HG02884 (cell line): ENCODE results near the gene PMP22.

Experiments used
- ATAC-seq: cut with Tn5 transposase; IDR thresholded peaks from one replicate; pipeline ENCODE4 v1.9.1; 2021; ENCODE audit warnings: mild to moderate bottlenecking, moderate library complexity; ENCODE audit not compliant: unreplicated experiment

Gene PMP22

GRCh38 chr17:15265131-15265530, at the start of gene PMP22:
Gene PMP22, minus strand, starts transcription at chr17:15265326. Its CDS starts 4,599 bp downstream, at chr17:15260727.
- no peak for ATAC-seq

GRCh38 chr17:15311996-15312395, 46.9 kb upstream of the PMP22 start:
- ATAC-seq: no peak

DNA sequence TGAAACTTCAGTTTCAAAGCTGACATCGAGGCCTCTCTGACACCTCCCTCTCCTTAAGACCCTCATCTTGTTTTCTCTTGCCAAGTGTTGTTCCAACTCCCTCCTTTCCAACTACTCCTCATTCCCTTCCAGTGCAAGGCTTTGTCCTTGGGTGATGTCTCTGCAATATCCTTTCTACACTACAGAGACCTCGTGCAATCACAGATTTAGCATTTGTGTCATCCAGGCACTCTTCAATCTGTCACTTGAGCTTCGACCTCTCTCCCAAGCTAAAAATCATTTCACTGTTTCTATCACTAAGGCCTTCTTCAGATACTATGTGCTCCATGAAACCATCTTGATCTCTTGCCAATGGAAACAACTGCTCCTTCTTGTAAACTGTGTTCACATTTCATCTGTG, 44.7 kb upstream of the PMP22 start:
- ATAC-seq: no peak

- no peak for ATAC-seq
Measured at GRCh38 chr17:15309236-15309635, 44.1 kb upstream of the PMP22 start.

DNA sequence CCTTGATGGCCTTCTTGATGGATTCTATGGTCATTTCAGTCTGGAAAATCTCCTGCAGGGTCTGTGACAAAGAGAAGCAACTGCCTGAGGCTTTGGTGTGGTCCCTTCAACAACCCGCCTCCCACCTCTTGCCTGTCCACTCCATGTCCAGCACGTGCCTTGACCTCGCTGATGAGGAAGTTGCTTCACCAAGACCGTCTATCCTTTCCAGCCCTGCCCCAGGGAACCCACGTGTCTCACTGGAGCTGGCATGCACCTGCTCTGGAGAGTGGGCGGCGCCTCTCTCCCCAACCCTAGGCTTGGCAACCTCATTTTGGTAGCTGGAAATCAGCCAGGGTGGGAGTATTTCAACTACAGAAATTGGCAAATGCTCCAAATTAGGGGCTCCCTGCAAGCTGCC, 43.6 kb upstream of the PMP22 start:
- no peak for ATAC-seq

DNA sequence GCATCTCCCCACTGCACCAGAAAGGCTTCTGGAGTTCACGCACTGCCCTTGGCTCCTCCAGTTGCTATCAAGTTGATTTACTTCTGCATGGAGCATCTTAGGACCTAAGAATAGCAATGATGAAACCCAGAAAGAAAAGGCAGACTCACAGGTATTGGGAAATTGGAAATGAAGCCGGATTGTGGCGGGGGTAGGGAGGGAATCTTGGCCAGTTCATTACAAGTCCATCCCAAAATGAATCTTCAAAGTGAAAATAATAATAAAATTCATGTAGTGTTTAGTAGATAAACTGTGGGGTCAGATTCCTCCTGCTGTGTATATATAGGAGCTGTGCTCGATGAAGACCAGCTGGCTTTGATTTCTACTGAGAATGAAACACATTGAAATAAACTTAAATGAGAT, 42.6 kb upstream of the PMP22 start:
- ATAC-seq: no peak

GRCh38 chr17:15303851-15304250, 38.7 kb upstream of the PMP22 start:
- no peak for ATAC-seq

- ATAC-seq: no peak
Measured at GRCh38 chr17:15303268-15303667, 38.1 kb upstream of the PMP22 start.

GRCh38 chr17:15301845-15302244, 36.7 kb upstream of the PMP22 start:
- no peak for ATAC-seq

DNA sequence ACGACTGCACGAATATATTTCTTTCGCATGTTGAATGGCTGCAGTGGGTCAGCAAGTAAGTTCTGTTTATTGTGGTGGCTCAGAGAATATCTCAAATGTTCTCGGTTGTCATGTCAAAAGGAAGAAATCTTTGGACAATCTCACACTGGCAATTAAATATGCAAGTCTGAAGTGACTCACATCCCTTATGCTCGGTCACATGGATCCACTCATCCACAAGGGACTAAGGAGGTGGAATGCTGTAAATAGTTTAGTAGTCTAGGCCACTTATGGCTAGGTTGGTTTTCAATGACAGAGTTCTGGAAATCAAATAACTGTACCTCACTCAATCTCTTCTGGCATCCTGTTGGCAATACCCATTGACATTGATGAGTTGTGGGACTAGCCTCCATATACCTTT, 33.0 kb upstream of the PMP22 start:
- no peak for ATAC-seq

DNA sequence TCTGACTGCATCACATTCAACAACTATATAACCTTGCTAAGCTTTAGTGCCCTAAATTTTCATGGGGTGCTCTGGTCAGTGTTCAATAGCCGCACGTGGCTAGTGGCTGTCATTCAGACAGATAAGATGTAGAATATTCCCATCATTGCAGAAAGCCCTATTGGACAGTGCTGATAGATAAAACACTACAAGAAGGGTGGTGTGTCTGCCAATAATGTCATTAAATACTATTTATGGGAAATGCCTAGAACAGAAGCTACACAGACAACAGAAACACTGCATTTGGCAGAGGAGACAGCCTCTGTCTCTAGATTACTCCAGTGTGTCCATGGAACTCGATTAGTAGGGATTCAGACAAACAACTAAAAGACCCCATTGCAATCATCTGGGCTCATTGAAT, 28.4 kb upstream of the PMP22 start:
- ATAC-seq: no peak

DNA sequence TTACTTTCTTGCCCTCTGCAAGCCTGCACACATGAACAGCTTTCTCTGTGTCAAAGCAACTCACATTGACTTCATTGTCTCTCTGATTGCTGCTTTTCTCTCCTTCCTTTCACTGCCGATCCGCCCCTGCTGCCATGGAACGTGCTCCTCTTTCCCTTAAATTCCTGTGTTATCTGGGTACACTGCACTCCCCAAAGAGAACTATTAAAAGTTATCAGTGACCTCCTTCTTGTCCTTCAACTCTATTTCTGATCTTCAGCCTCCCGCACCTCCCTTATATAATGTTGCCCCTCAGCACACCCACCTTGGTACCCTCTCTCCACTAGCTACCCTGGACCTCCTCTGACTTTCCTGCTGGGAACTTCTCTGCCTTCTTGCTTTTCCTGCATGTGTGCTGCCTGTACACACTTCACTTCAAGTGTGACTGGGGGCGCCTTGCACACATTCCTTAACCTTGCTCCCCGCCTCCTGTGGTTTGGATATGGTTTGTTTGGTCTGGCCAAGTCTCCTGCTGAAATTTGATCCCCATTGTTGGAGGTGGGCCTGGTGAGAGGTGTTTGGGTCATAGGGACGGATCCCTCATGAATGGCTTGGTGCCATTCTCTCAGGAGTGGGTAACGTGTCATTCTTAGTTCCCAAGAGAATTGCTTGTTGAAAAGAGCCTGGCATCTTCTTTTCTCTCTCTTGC, 26.7 kb upstream of the PMP22 start:
- no peak for ATAC-seq

DNA sequence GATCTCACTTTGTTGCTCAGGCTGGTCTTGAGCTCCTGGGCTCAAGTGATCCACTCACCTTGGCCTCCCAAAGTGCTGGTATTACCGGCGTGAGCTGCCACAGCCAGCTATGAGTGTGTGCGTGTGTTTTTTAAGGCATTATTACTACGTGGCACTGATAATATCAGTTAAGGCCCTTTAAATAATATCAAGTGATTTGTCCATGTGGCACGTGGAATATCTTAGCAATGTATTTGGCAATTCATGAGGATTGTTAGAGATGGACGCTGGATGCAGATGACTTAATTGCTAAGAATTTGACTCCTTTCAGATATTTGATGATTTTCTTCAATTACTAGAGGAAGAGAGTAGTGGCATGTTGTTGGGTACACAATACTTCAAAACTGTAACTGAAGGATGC, 25.5 kb upstream of the PMP22 start:
- no peak for ATAC-seq

DNA sequence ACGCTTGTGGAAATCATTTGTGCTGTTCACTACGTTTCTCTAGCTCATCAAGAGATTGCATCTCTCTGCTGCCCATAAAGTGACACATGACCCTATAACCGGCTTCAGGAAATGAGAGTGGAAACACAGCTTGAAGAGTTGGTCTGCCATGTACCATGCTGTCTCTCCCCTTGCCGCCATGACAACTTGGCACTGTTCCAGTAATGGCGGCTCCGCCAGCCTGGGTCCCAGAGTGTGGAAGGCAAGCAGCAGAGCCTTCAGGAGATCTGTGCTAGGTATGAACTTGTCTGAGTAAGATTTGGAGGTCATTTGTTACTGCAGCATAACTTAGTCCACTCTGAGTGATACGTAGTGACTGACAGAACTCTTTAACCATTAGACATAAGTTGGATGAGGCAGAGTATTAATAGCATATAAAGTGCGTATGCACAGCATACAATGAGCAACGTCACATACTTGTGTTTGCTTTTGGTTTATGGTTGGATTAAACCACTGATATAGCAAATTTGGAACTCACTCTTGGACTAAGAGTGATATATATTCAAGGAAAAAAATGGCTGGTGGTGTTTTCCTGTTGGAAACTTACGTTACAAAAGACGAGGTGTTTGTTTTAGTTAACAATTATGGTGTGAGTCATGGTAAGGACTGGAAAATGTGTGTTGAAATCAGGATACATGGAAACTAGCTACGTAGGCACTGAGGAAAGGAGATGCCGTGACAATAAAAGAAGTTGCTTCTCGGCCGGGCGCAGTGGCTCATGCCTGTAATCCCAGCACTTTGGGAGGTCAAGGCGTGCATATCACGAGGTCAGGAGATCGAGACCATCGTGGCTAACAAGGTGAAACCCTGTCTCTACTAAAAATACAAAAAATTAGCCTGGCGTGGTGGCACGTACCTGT, 24.4 kb upstream of the PMP22 start:
- ATAC-seq: no peak

GRCh38 chr17:15288859-15289258, 23.7 kb upstream of the PMP22 start:
- no peak for ATAC-seq

DNA sequence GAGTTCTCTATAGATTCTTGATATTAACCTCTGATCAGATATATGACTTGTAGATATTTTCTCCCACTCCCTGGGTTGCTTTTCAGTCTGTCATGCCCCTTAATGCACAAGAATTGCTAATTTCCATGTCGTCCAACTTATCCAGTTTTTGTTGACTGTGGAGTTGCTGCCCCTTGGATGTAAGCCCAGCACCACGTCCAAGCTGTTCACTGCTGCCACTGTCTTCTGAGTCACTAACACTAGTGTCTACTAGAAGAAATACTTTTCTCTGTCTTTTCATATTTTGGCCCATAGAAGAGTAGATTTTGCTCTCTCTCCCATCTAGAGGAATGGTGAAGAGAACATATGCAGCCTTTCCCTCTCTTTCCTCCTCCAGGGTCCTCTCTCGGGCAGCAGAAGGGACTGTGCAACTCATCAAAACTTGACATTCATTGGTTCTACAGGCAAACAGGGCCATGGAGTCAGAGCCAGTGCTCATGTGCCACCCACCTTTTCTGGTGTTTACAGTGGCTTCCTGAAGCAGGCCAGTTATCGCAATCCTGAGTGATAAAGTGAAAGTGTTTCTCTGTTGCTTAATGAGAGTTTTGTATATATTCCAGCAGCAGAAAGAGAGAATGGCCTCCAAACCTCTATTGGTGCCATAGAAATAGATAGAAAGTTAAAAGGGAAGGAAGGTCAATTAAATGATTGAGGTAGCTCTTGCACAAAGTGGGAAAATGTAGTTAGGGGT, 22.6 kb upstream of the PMP22 start:
- no peak for ATAC-seq

DNA sequence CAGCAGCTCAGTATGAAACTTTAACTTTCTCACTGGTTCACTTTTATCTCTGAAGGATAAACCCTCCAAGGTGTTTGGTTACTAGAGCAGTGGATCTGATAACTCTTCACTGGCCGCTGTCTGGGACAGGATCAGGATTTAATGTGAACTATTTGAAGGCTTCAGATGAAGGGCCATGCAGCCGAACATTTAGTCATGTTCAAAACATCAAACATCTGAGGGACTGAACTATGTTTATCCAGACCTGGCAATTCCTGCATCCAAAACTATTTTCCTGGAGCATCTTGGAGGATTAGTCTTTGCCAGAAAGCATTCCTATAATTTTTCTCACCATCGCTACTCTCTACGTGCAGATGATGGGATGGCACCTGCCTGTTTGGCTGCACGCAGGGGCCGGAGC, 20.3 kb upstream of the PMP22 start:
- no peak for ATAC-seq

DNA sequence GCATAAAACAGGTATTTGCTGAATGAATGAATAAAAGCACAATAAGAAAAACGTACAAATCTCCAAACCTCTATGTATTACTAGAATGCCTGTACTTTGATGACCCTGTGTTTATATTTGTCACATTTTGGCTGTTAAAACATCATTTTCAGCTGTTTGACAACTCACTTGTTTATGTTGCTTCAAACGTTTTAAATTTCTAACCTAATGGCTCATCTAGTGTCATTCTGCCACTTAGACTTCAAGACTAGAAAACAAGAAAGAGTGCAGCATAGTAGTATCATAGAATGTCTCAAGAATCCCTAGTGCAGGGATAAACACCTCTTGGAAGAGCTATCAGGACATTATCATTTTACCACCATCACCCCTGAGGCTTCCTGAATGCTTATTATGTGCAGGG, 19.4 kb upstream of the PMP22 start:
- no peak for ATAC-seq

DNA sequence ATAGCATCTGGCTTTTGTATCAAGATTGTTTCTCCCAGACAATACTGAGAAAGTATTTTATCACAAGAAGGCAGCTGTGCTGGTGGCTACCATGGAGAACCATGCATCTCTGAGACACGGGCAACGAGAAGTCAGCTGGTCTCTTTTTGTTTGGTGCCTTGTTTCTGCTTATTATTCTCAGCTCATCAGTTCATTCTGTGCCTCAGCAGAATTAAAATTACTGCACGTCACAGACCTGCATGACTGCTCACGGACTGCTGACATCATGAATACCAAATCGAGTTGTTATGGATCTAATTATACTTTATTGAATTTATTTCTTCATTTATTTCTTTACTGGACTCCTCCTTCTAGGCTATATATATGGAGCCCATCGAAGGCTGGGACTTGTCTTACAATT, 19.0 kb upstream of the PMP22 start:
- ATAC-seq: no peak

DNA sequence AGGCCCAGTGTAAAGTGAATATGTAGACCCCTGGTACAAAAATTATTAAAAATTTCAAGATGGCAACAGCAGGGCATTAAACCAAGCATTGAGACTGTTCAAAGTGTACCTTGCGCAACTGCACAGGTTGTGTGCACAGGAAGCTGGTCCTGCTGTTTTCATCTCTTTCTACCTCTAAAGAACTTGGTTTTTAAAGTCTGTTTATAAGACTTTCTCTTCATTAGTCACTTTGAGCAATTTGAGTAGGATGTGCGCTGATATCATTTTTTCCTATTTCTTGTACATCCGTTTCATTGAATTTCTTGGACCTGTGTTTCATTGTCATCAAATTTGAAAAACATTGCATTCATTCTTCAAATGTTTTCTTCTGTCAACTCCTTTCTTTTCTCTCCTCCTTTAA, 16.8 kb upstream of the PMP22 start:
- ATAC-seq: no peak

- no peak for ATAC-seq
Measured at GRCh38 chr17:15278924-15279477, 13.9 kb upstream of the PMP22 start.
